ENCODE measurements around the gene OR10AG1.
A peak's percentile ranks its signal among the peaks of the same experiment; 100 is the strongest.

Gene OR10AG1

GRCh38 chr11:55942785-55943392 is 26.9 kb downstream of the OR10AG1 start:
- Histone ChIP-seq H3K79me2 (ENCODE audit: control insufficient read depth, low read length) (no peaks in the 10 kb centered on the region), H3K27me3 (ENCODE audit: control insufficient read depth, low read length) (no peaks in the 10 kb centered on the region), H3K9me3 (ENCODE audit: control insufficient read depth, insufficient read depth, low read length) (no peaks in the 10 kb centered on the region), H3K9me2 (replicated peaks; ENCODE audit: control insufficient read depth, low read length) (no peaks in the 10 kb centered on the region), H3K4me1 (ENCODE audit: control insufficient read depth, low read length) (no peaks in the 10 kb centered on the region), H3K36me3 (ENCODE audit: control insufficient read depth, low read length) (no peaks in the 10 kb centered on the region), H3F3A (ENCODE audit: control insufficient read depth, insufficient read depth) (no peaks in the 10 kb centered on the region), H3K4me2 (ENCODE audit: low read length) (no peak overlapping the region), H3K4me3 (ENCODE audit: low read length) (no peak overlapping the region), H4K20me1 (ENCODE audit: control insufficient read depth, insufficient read depth, low read depth, low read length) (no peaks in the 10 kb centered on the region), H3K27ac (ENCODE audit: low read depth, low read length) (no peak overlapping the region)
- peak; percentile 54 for TF ChIP-seq CTCF (IDR thresholded peaks at IDR 0.05; ENCODE audit: low read depth, low read length, poor library complexity, severe bottlenecking)
- no peak for TF ChIP-seq EZH2phosphoT487 (IDR thresholded peaks at IDR 0.05; ENCODE audit: borderline replicate concordance, low read length)

- Histone ChIP-seq H3K36me3 (ENCODE audit: control insufficient read depth, low read length) (no peaks in the 10 kb centered on the region), H3K27ac (ENCODE audit: low read depth, low read length) (no peak within 1 kb of the TSS), H3K4me2 (ENCODE audit: low read length) (no peak within 1 kb of the TSS), H3K9me3 (ENCODE audit: control insufficient read depth, insufficient read depth, low read length) (no peaks in the 10 kb centered on the region), H4K20me1 (ENCODE audit: control insufficient read depth, insufficient read depth, low read depth, low read length) (no peaks in the 10 kb centered on the region), H3F3A (ENCODE audit: control insufficient read depth, insufficient read depth) (no peaks in the 10 kb centered on the region), H3K27me3 (ENCODE audit: control insufficient read depth, low read length) (no peaks in the 10 kb centered on the region), H3K4me3 (ENCODE audit: low read length) (no peak within 1 kb of the TSS), H3K79me2 (ENCODE audit: control insufficient read depth, low read length) (no peaks in the 10 kb centered on the region), H3K4me1 (ENCODE audit: control insufficient read depth, low read length) (no peaks in the 10 kb centered on the region), H3K9me2 (replicated peaks; ENCODE audit: control insufficient read depth, low read length) (no peaks in the 10 kb centered on the region)
- TF ChIP-seq CTCF (IDR thresholded peaks at IDR 0.05; ENCODE audit: low read depth, low read length, poor library complexity, severe bottlenecking): no peak
- no peak for TF ChIP-seq EZH2phosphoT487 (IDR thresholded peaks at IDR 0.05; ENCODE audit: borderline replicate concordance, low read length)
Measured at GRCh38 chr11:55936300-55936699, 33.4 kb downstream of the OR10AG1 start, which contains the start of gene OR5I1. Gene OR5I1, minus strand, starts transcription at chr11:55936400. Its CDS starts 0 bp downstream, at chr11:55936400.

- TF ChIP-seq CTCF (IDR thresholded peaks at IDR 0.05; ENCODE audit: low read depth, low read length, poor library complexity, severe bottlenecking) (no peak), EZH2phosphoT487 (IDR thresholded peaks at IDR 0.05; ENCODE audit: borderline replicate concordance, low read length) (no peak)
- no peaks in the 10 kb centered on the region for H3K9me2 ChIP-seq (replicated peaks; ENCODE audit: control insufficient read depth, low read length)
- peaks cover 3% of the 10 kb centered on the region; the same call in 1 of the 2 replicates for H3K9me3 ChIP-seq (ENCODE audit: control insufficient read depth, insufficient read depth, low read length)
- H3F3A ChIP-seq (ENCODE audit: control insufficient read depth, insufficient read depth): no peaks in the 10 kb centered on the region
- no peak overlapping the region for H3K27ac ChIP-seq (ENCODE audit: low read depth, low read length)
- no peaks in the 10 kb centered on the region for H3K36me3 ChIP-seq (ENCODE audit: control insufficient read depth, low read length)
- H3K27me3 ChIP-seq (ENCODE audit: control insufficient read depth, low read length): no peaks in the 10 kb centered on the region
- H4K20me1 ChIP-seq (ENCODE audit: control insufficient read depth, insufficient read depth, low read depth, low read length): no peaks in the 10 kb centered on the region
- no peaks in the 10 kb centered on the region for H3K79me2 ChIP-seq (ENCODE audit: control insufficient read depth, low read length)
- no peak overlapping the region for H3K4me3 ChIP-seq (ENCODE audit: low read length)
- H3K4me1 ChIP-seq (ENCODE audit: control insufficient read depth, low read length): no peaks in the 10 kb centered on the region
- H3K4me2 ChIP-seq (ENCODE audit: low read length): no peak overlapping the region
Measured at GRCh38 chr11:55920537-55920936, 49.2 kb downstream of the OR10AG1 start.
